GM23248 (cell line): ENCODE data around the gene STK26.

Experiments
- EZH2 ChIP-seq: fragments of 200-600 bp; sonication (generic); IDR thresholded peaks from 2 replicates; pipeline ENCODE4 v1.6.1; 2018; ENCODE audit warnings: antibody characterized with exemption, mild to moderate bottlenecking; ENCODE audit not compliant: insufficient read depth, poor library complexity, severe bottlenecking
- EZH2phosphoT487 ChIP-seq: fragments of 200-600 bp; sonication (generic); IDR thresholded peaks from 2 replicates; pipeline ENCODE4 v1.6.1; 2018; ENCODE audit warnings: antibody characterized with exemption, moderate library complexity, mild to moderate bottlenecking, low read depth; ENCODE audit not compliant: insufficient read depth

DNA sequence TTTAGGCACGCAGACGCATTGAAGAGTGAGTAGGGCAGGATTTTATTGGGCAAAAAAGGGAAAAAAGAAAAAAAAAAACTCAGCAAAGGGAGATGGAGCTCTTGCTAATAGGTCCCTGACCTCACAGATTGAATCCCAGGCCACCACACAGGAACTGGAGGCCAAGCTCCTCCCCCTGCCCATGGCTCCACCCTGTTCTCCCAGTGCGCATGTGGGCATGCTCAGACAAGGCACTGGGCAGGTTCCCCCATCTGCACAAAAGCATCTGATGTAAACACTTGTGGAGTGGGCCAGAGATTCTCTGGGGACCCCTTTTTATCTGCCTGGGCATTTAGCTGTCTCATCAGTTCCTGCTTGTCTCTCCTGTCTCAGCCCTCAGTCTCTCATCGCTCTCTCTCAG, 95.3 kb downstream of the STK26 start:
- TF ChIP-seq EZH2phosphoT487, result no peak
- TF ChIP-seq EZH2, result no peak
